Activated B cell treated with CpG ODN at 0.5 μM for 24 hours (primary cell): Measurements from ENCODE around the gene PHF12. TPM values are rescaled to one million over a fixed set of nuclear protein-coding genes. Genes with fewer than 3 reads are reported as not detected.
"Not testable (repeated sequence)": the region's sequence is repeated elsewhere in the genome, so short reads cannot be mapped to it uniquely, and the experiment has no call there.

Experiments used
- ATAC-seq: fragments of 200-7000 bp; cut with Tn5 transposase; one replicate; pipeline ENCODE4 v1.10.0; 2021; ENCODE audit warnings: low read depth, mild to moderate bottlenecking, moderate library complexity
- CTCF ChIA-PET: fragments of 350-600 bp; sonication (Branson Sonifier 250); formaldehyde crosslinking; loops from one replicate; lab custom pipeline; 2021; ENCODE audit warnings: antibody characterized with exemption; lab: Charles Lee
- POLR2A ChIA-PET: fragments of 350-600 bp; sonication (Branson Sonifier 250); formaldehyde crosslinking; loops from one replicate; lab custom pipeline; 2021; ENCODE audit warnings: antibody characterized with exemption; lab: Charles Lee
- DNase-seq: peaks from one replicate; pipeline ENCODE4 v3.0.0; 2022
- H3K27ac Mint-ChIP-seq: one replicate; pipeline ENCODE4 v1.8.0; 2020; ENCODE audit warnings: mixed read lengths
- H3K27me3 Mint-ChIP-seq: one replicate; pipeline ENCODE4 v1.8.0; 2021; ENCODE audit warnings: mixed read lengths
- H3K36me3 Mint-ChIP-seq: one replicate; pipeline ENCODE4 v1.8.0; 2021; ENCODE audit warnings: low read depth, mixed read lengths
- H3K4me1 Mint-ChIP-seq: one replicate; pipeline ENCODE4 v1.8.0; 2021; ENCODE audit warnings: mixed read lengths
- H3K4me3 Mint-ChIP-seq: one replicate; pipeline ENCODE4 v1.8.0; 2020; ENCODE audit warnings: mild to moderate bottlenecking, mixed read lengths
- H3K9me3 Mint-ChIP-seq: one replicate; pipeline ENCODE4 v1.8.0; 2020; ENCODE audit warnings: mixed read lengths
- CTCF ChIP-seq: fragments of 200-600 bp; IDR thresholded peaks from one replicate; pipeline ENCODE4 v1.8.0; 2022; ENCODE audit warnings: antibody characterized with exemption, mild to moderate bottlenecking
- intact Hi-C: fragments of 100-400 bp; cut with micrococcal nuclease; formaldehyde crosslinking; loops from one replicate; pipeline ENCODE4 v1.15.1; 2024
- total RNA-seq: library from RNA; stranded (reverse); gene quantifications from 2 replicates; pipeline ENCODE4 v1.2.3, GENCODE V29; 2022

The PHF12 gene
- total RNA-seq, 1 donor from 2014 or later, result 96.5 TPM

GRCh38 chr17:28878158-28878910 lies 73.0 kb downstream of the PHF12 start:
- ChIA-PET CTCF (interaction anchor here (1.4 to 3.3 kb wide), 2 partner anchors 114 to 151 kb away, joined by 8 to 11 read pairs; partner anchors contain the start of gene TLCD1), POLR2A (interaction anchor here (0.7 to 2.1 kb wide), 3 partner anchors 15 to 233 kb away, joined by 3 to 11 read pairs (median 4); partner anchors contain the start of gene BLTP2)
- H3K36me3 Mint-ChIP-seq, result peaks cover 57% of the 10 kb centered on the region
- no peaks in the 10 kb centered on the region for H3K27me3 Mint-ChIP-seq
- H3K9me3 Mint-ChIP-seq, result no peaks in the 10 kb centered on the region
- no peak overlapping the region for H3K4me3 Mint-ChIP-seq
- no peak for TF ChIP-seq CTCF
- no peak overlapping the region for H3K27ac Mint-ChIP-seq
- H3K4me1 Mint-ChIP-seq, result peaks cover 8% of the 10 kb centered on the region
- no peak for ATAC-seq
- DNase-seq, result no peak
- intact Hi-C loops, result no loop called here

DNA sequence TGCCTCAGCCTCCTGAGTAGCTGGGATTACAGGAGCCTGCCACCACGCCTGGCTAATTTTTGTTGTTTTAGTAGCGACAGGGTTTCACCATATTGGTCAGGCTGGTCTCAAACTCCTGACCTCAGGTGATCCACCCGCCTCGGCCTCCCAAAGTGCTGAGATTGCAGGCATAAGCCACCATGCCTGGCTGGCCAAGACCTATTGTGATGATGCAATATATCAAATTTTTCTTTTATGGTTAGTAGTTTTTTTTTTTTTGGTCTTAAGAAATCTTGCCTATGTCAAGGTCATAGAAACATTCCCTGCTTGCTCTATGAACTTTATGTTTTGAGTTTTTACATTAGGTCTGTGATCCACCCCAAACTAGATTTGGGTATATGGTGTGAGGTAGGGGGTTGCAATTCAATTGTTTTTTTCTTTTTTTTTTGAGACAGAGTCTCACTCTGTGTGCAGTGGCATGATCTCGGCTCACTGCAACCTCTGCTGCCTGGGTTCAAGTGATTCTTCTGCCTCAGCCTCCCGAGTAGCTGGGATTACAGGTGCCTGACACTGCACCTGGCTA lies 74.1 kb downstream of the PHF12 start:
- H3K27me3 Mint-ChIP-seq, DNase-seq, ATAC-seq, intact Hi-C loops, H3K4me3 Mint-ChIP-seq, H3K27ac Mint-ChIP-seq, CTCF ChIA-PET, H3K9me3 Mint-ChIP-seq: not testable (repeated sequence)
- H3K4me1 Mint-ChIP-seq, result peaks cover 12% of the 10 kb centered on the region
- peaks cover 46% of the 10 kb centered on the region for H3K36me3 Mint-ChIP-seq
- POLR2A ChIA-PET, result interaction anchor here (0.7 to 1.8 kb wide), 4 partner anchors 12 to 74 kb away, joined by 5 to 6 read pairs (median 5); partner anchors contain the start of genes FLOT2 and PHF12

DNA sequence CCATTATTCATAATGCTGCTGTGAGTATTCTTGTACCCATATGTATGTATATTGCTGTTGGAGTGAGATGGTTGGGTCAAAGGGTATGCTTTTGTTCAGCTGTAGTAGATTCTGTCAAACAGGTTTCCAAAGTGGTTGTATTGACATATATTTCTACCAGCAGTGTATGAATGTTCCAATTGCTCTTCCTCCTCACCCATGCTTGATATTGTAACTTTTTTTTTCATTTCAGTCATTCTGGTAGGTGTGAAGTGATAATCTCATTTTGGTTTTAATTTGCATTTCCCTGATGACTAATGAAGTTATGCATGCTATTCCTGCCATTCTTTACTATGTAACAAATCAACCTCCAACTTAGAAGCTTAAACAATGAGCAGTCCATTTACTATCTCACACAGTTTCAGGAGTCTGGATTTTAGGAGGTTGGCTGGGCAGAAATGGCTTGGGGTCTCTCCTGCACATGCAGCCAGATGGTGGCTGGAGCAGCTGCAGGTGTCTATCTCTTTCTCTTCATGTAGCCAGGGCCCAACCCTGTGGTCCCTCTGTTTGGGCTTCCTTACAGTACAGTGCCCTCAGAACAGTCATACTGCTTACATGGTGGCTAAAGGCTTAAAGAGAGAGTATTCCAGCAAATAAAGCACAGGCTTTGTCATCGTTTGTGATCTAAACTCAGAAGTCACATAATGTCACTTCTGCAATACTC lies 75.3 kb downstream of the PHF12 start:
- CTCF ChIA-PET, result no interaction called here
- H3K27me3 Mint-ChIP-seq, result no peaks in the 10 kb centered on the region
- peaks cover 34% of the 10 kb centered on the region for H3K36me3 Mint-ChIP-seq
- no peaks in the 10 kb centered on the region for H3K9me3 Mint-ChIP-seq
- H3K4me3 Mint-ChIP-seq, result no peak overlapping the region
- POLR2A ChIA-PET, result interaction anchor here (1.8 kb wide), 1 partner anchor 22 kb away, joined by 5 read pairs; the partner anchor contains the start of gene FLOT2
- intact Hi-C loops, result no loop called here
- H3K27ac Mint-ChIP-seq, result no peak overlapping the region
- TF ChIP-seq CTCF, result no peak
- no peak for DNase-seq
- H3K4me1 Mint-ChIP-seq, result peaks cover 25% of the 10 kb centered on the region
- no peak for ATAC-seq

GRCh38 chr17:28874750-28875149 lies 76.6 kb downstream of the PHF12 start:
- no peak for TF ChIP-seq CTCF
- no peak for ATAC-seq
- Mint-ChIP-seq H3K27me3 (no peaks in the 10 kb centered on the region), H3K36me3 (peaks cover 21% of the 10 kb centered on the region), H3K27ac (no peak overlapping the region), H3K9me3 (no peaks in the 10 kb centered on the region), H3K4me1 (peaks cover 28% of the 10 kb centered on the region), H3K4me3 (no peak overlapping the region)
- DNase-seq, result no peak
- POLR2A ChIA-PET, result no interaction called here
- intact Hi-C loops, result no loop called here
- CTCF ChIA-PET, result no interaction called here

DNA sequence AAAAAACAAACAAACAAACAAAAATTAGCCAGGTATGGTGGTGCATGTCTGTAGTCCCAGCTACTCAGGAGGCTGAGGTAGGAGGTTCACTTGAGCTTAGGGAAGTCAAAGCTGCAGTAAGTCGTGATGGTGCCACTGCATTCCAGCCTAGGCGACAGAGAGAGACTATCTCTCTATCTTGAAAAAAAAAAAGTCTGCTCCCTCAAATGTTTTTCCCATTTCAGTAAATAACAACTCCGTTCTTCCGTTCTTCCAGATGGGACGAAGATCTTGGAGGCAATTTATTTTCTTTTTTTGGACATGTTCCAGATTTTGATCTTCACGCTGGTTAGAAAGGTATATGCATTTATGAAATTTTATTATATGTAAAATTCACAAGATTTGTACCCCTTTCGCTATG lies 77.5 kb downstream of the PHF12 start:
- no peaks in the 10 kb centered on the region for H3K9me3 Mint-ChIP-seq
- no peak overlapping the region for H3K4me3 Mint-ChIP-seq
- H3K36me3 Mint-ChIP-seq, result peaks cover 12% of the 10 kb centered on the region
- TF ChIP-seq CTCF, result no peak
- ChIA-PET POLR2A (interaction anchor here (0.6 kb wide), 1 partner anchor 112 kb away, joined by 15 read pairs; no protein-coding TSS in a partner anchor), CTCF (no interaction called here)
- no peak for ATAC-seq
- no peaks in the 10 kb centered on the region for H3K27me3 Mint-ChIP-seq
- H3K27ac Mint-ChIP-seq, result no peak overlapping the region
- intact Hi-C loops, result no loop called here
- no peak for DNase-seq
- H3K4me1 Mint-ChIP-seq, result peaks cover 28% of the 10 kb centered on the region
